ENCODE measurements around the gene RBBP4. TPM values are rescaled to one million over a fixed set of nuclear protein-coding genes. Genes with fewer than 3 reads are reported as not detected.
"Not testable (repeated sequence)": the region's sequence is repeated elsewhere in the genome, so short reads cannot be mapped to it uniquely, and the experiment has no call there.

Gene RBBP4
- total RNA-seq, 4 donors from 2014 or later = 85.4 to 113 (median 93.2) TPM

GRCh38 chr1:32696041-32696440 is 45.0 kb downstream of the RBBP4 start:
- DNase-seq (ENCODE audit: low spot score) (no peak), ATAC-seq (ENCODE audit: low FRiP score) (no peak)
- no peak for TF ChIP-seq CTCF (IDR thresholded peaks at IDR 0.05)

- DNase-seq (ENCODE audit: low spot score) = not testable (repeated sequence)
Measured at GRCh38 chr1:32696996-32697395, 46.0 kb downstream of the RBBP4 start.

GRCh38 chr1:32701421-32701911 is 50.5 kb downstream of the RBBP4 start:
- DNase-seq (ENCODE audit: low spot score) (no peak), ATAC-seq (ENCODE audit: low FRiP score) (no peak)
- no peak for TF ChIP-seq CTCF (IDR thresholded peaks at IDR 0.05)

More at GRCh38 chr1:32696996-32697395, 46.0 kb downstream of the RBBP4 start:
- not testable (repeated sequence) for ATAC-seq (ENCODE audit: low FRiP score)

GRCh38 chr1:32701951-32702598 is 51.1 kb downstream of the RBBP4 start:
- ATAC-seq (ENCODE audit: low FRiP score) (no peak), DNase-seq (ENCODE audit: low spot score) (no peak)
- TF ChIP-seq CTCF (IDR thresholded peaks at IDR 0.05) = no peak

- DNase-seq (ENCODE audit: low spot score) = no peak
- no peak for TF ChIP-seq CTCF (IDR thresholded peaks at IDR 0.05)
- ATAC-seq (ENCODE audit: low FRiP score) = peak; percentile 22
Measured at GRCh38 chr1:32702599-32703478, 51.8 kb downstream of the RBBP4 start, which contains the start of gene SYNC. TSS of gene SYNC (minus strand) at chr1:32702770. CDS start at chr1:32702660, 110 bp downstream.

GRCh38 chr1:32703479-32704291 is 52.7 kb downstream of the RBBP4 start:
- DNase-seq (ENCODE audit: low spot score) (no peak), ATAC-seq (ENCODE audit: low FRiP score) (peak; percentile 63)
- no peak for TF ChIP-seq CTCF (IDR thresholded peaks at IDR 0.05)

GRCh38 chr1:32705516-32705915 is 54.5 kb downstream of the RBBP4 start:
- DNase-seq (ENCODE audit: low spot score) (no peak), ATAC-seq (ENCODE audit: low FRiP score) (no peak)
- no peak for TF ChIP-seq CTCF (IDR thresholded peaks at IDR 0.05)
